T-helper 1 cell treated with Interleukin-12 subunit alpha and Interleukin-12 subunit beta and Interleukin-4 antibody, amounts not matched to agents 30 ng/mL and 1 ng/mL, for 36 hours (primary cell): ENCODE measurements around the gene ANAPC13. TPM values are rescaled to one million over a fixed set of nuclear protein-coding genes. Genes with fewer than 3 reads are reported as not detected.

Experiments used
- intact Hi-C: fragments of 100-400 bp; cut with micrococcal nuclease; formaldehyde crosslinking; loops from one replicate; pipeline ENCODE4 v1.15.1; 2024
- total RNA-seq: library from RNA; stranded (reverse); gene quantifications from 2 replicates; pipeline ENCODE4 v1.2.3, GENCODE V29; 2022

Gene ANAPC13
- total RNA-seq, 1 donor from 2014 or later, result 22.9 TPM

GRCh38 chr3:134483195-134483900 lies 2.4 kb downstream of the ANAPC13 start:
- intact Hi-C loops, result loop anchor here (10.0 kb wide), 1 partner anchor 979 kb away; no protein-coding TSS in a partner anchor

GRCh38 chr3:134482622-134483021 lies 3.2 kb downstream of the ANAPC13 start:
- intact Hi-C loops, result loop anchor here (10.0 kb wide), 1 partner anchor 978 kb away; no protein-coding TSS in a partner anchor

- intact Hi-C loops, result loop anchor here (10.0 kb wide), 1 partner anchor 976 kb away; no protein-coding TSS in a partner anchor
Observed at GRCh38 chr3:134481166-134481565, 4.6 kb downstream of the ANAPC13 start.

- intact Hi-C loops, result loop anchor here (10.0 kb wide), 1 partner anchor 976 kb away; no protein-coding TSS in a partner anchor
Observed at GRCh38 chr3:134480546-134480945, 5.2 kb downstream of the ANAPC13 start.

GRCh38 chr3:134477938-134478337 lies 7.8 kb downstream of the ANAPC13 start:
- intact Hi-C loops, result no loop called here

- intact Hi-C loops, result no loop called here
Observed at GRCh38 chr3:134477002-134477401, 8.8 kb downstream of the ANAPC13 start.

- intact Hi-C loops, result no loop called here
Observed at GRCh38 chr3:134476306-134476705, 9.5 kb downstream of the ANAPC13 start.

- intact Hi-C loops, result loop anchor here (1.0 to 2.0 kb wide), 7 partner anchors 10 to 545 kb away; partner anchors contain the start of gene ANAPC13
Observed at GRCh38 chr3:134474956-134475355, 10.8 kb downstream of the ANAPC13 start.

GRCh38 chr3:134473868-134474546 lies 11.8 kb downstream of the ANAPC13 start:
- intact Hi-C loops, result loop anchor here (1.0 to 2.0 kb wide), 7 partner anchors 11 to 544 kb away; partner anchors contain the start of gene ANAPC13

- intact Hi-C loops, result no loop called here
Observed at GRCh38 chr3:134472831-134473230, 13.0 kb downstream of the ANAPC13 start.

GRCh38 chr3:134471521-134472193 lies 14.1 kb downstream of the ANAPC13 start:
- intact Hi-C loops, result no loop called here

- intact Hi-C loops, result no loop called here
Observed at GRCh38 chr3:134468519-134468918, 17.3 kb downstream of the ANAPC13 start.

GRCh38 chr3:134466331-134466730 lies 19.5 kb downstream of the ANAPC13 start:
- intact Hi-C loops, result no loop called here

GRCh38 chr3:134464689-134465365 lies 21.0 kb downstream of the ANAPC13 start:
- intact Hi-C loops, result no loop called here

- intact Hi-C loops, result no loop called here
Observed at GRCh38 chr3:134464064-134464688, 21.6 kb downstream of the ANAPC13 start.

GRCh38 chr3:134463676-134464063 lies 22.1 kb downstream of the ANAPC13 start:
- intact Hi-C loops, result no loop called here

GRCh38 chr3:134462331-134462941 lies 23.3 kb downstream of the ANAPC13 start:
- intact Hi-C loops, result no loop called here

- intact Hi-C loops, result no loop called here
Observed at GRCh38 chr3:134460965-134461364, 24.8 kb downstream of the ANAPC13 start.

GRCh38 chr3:134459562-134459961 lies 26.2 kb downstream of the ANAPC13 start:
- intact Hi-C loops, result no loop called here

- intact Hi-C loops, result no loop called here
Observed at GRCh38 chr3:134458406-134458945, 27.3 kb downstream of the ANAPC13 start.
